GM19468 (cell line): ENCODE data around the gene SUN3.
"Not testable (repeated sequence)": the region's sequence is repeated elsewhere in the genome, so short reads cannot be mapped to it uniquely, and the experiment has no call there.

Experiments
- ATAC-seq: cut with Tn5 transposase; IDR thresholded peaks from one replicate; pipeline ENCODE4 v1.9.1; 2021; ENCODE audit warnings: mild to moderate bottlenecking, moderate library complexity, moderate number of reproducible peaks; ENCODE audit not compliant: unreplicated experiment; ENCODE audit errors: extremely low read depth

Gene SUN3

DNA sequence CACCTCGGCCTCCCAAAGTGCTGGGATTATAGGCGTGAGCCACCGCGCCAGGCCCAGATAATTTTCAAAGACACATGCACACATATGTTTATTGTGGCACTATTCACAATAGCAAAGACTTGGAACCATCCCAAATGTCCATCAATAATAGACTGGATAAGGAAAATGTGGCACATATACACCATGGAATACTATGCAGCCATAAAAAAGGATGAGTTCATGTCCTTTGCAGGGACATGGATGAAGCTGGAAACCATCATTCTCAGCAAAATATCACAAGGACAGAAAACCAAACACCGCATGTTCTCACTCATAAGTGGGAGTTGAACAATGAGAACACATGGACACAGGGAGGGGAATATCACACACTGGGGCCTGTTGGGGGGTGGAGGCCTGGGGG is 48.3 kb downstream of the SUN3 start:
- not testable (repeated sequence) for ATAC-seq

DNA sequence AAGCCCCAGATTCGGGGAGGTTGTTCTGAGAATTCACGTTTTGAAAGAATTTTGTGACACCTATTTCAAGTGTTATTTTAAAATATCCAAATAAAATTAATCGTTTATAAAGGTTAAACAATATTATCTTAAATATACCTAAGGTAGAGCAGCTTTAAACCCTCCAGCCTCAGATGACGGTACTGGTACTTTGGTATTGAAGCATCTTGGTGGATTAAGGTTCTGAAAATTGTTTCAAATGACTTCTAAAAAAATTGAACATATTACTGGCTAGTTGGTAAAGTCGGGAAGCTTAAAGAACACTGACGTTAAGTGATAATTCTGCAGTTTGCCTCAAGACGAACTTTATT is 49.1 kb downstream of the SUN3 start:
- no peak for ATAC-seq

- peak; percentile 99 for ATAC-seq
These were observed 49.6 kb downstream of the SUN3 start, which contains the start of gene HUS1 for GRCh38 chr7:47979145-47979831. HUS1 (minus strand) TSS chr7:47979615; CDS start chr7:47979519, 96 bp downstream.

- ATAC-seq = no peak
These were observed 50.1 kb downstream of the SUN3 start for GRCh38 chr7:47978790-47979144.

DNA sequence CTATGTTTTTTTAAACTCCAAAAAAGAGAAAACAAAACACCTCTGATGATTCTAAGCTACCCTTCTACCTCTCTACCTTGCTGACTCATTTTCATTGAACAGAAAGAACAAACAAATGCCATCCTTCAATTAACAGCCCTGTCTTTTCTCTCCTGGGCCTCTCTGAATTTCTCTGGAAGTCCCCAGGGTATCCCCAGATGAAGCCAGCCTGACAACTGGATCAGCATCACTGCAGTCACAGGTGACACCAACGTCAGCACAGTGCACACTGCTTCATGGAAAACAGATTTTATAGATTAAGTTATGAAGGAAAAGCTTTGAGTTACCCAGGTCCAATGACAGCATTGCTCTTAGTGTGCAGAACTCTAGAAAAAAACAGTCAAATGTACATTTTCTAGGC is 55.2 kb downstream of the SUN3 start:
- ATAC-seq = no peak

- ATAC-seq = no peak
These were observed 58.1 kb downstream of the SUN3 start for GRCh38 chr7:47970761-47971160.

DNA sequence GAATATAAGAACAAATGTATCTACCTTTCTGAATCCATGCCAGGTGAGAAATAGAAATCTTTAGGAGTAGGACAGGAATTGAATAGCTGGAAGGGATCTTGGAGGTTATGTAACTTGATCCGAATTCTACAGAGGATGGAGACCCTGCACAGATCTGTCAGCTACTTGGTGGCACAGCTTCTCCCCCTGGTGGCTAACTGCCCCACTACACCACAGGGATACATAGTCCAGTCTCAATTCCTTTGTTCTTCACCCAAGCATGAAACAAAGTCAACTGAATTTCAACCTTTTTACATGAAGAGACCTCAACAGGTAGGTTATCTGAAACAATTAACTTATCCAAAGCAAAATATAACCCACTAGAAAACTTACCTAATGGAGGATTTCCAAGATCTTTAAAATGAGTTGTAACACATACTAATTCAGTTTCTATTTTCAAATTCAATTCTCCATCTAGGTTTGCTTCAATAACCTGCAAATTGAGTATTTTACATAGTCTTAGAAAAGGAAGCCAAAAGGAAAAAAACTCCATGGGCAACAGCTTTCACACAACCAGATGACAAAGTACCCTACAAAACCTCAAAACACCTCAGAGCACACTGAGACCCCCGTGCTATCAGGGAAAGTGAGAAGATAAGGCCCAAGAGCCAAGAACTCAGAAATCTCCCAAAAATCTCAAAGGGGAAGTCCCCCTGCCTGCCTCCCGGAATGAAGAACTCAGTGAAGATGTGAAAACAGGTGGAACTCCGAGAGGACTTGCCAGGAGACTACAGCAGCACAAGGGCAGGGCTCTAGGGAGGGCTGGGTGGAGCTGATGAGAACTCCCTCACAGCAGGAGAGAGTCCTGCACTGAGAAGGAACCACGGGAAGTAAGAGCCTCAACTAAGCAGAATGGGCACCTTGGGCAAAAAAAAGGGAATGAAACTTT is 59.8 kb downstream of the SUN3 start:
- peak; percentile 81 for ATAC-seq

DNA sequence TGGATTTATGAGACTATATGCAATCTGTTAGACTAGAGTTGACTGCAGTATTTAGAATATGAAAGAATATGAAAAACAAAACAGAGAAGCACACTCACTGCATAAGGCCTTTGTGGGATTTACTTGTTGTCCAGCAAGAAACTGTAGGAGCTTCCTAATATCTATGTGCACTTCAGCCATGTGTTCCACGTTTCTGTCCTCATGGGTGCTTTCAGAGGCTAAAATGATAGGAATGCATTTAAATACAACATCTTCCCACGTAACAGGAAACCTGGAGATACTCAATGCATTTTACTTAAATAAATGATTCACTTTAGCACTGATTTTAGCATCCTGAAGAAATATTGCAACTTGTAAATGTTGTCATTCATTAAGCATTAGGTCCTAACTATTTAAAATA is 61.2 kb downstream of the SUN3 start:
- ATAC-seq = no peak

GRCh38 chr7:47967123-47967522 is 61.8 kb downstream of the SUN3 start:
- ATAC-seq = no peak

DNA sequence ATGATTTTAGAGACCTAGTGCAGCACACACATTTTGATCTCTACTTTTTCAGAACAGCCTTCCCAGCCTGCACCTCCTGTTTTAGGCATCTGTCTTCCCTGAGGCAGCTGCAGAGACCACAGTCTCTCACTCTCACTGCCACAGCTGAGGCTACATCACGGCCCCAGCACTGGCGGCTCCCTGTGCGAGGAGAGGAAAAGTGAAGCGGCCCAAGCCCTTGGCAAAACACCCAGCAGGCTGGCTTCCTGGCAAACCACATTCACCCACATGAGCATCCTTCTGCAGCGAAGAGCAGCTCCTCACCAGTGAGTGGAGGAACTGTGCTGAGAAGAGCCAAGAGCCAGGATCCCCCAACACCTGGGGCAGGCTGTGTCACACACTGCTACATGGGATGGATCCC is 63.5 kb downstream of the SUN3 start:
- no peak for ATAC-seq

GRCh38 chr7:47962262-47962661 is 66.6 kb downstream of the SUN3 start:
- ATAC-seq = no peak

DNA sequence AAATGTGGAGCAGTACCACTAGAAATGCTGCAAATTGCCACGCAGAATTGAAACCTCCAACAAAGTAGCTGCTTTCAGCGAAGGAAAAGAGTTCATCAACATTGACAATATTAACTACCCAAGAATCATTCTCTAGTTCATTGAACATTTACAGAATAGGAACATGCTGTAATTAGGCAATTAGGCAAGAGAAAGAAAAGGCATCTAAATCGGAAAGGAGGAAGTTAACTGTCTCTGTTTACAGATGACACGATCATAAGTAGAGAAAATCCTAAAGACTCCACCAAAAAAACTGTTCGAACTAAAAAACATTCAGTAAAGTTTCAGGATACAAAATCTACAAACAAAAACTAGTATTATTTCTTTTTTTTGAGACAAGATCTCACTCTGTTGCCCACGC is 71.8 kb downstream of the SUN3 start:
- ATAC-seq = no peak

DNA sequence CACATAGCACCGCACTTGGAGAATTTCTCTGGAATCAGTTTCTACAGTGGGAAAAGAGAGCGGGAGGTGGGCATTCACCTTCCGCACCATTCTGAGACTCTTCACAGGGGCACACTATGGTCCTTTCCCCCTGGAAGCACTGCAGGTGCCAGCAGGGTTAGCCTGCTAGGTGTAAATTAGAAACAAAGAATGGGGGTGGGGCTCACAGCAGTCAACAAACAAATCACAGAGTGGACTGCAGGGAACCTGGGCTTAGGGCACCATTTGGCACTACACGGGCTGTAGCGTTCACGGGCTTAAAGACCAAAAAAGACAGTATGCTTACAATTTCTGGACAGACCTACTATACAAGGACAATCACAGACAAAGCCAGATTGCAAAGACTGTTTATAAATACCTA is 72.7 kb downstream of the SUN3 start:
- ATAC-seq = no peak

- ATAC-seq = no peak
These were observed 74.5 kb downstream of the SUN3 start for GRCh38 chr7:47954231-47954911.

GRCh38 chr7:47953822-47954221 is 75.1 kb downstream of the SUN3 start:
- ATAC-seq = no peak

- no peak for ATAC-seq
These were observed 76.7 kb downstream of the SUN3 start for GRCh38 chr7:47952224-47952623.

DNA sequence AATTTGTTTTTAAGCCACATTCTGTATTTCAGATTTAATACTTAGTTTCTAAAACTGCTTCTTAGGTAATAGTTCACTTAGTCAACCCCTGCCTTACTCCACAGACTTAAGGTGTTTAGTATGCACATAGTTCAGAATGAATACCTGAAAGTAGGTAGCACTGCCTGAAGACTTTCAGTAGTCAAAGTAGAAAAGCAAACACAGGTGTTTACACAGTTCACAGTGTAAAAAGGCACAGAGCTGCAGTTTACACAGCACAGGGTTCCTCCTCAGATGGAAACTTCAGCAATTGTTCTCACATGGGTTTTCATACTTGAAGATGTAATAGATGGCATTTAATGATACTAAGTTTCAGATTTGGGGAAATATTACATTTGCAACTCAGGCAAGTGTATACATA is 77.5 kb downstream of the SUN3 start:
- ATAC-seq = no peak

DNA sequence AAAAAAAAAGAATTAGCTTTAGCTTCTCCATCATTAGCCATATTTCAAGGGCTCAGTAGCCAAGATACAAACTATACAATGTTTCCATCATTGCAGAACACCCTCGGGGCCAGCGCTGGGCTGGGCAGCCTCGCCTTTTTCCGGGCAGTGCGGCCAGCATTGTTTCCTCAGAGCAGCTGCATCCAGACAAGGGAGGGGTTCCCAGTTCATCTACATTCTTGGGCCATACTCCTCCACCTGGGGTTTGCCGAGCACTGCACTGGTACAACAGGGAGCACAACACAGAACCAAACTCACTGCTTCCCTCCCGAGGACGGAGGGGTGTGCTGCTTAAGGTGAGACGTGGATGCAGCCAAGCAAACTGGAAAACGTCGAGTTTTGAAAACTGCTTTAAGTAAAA is 78.2 kb downstream of the SUN3 start:
- no peak for ATAC-seq

DNA sequence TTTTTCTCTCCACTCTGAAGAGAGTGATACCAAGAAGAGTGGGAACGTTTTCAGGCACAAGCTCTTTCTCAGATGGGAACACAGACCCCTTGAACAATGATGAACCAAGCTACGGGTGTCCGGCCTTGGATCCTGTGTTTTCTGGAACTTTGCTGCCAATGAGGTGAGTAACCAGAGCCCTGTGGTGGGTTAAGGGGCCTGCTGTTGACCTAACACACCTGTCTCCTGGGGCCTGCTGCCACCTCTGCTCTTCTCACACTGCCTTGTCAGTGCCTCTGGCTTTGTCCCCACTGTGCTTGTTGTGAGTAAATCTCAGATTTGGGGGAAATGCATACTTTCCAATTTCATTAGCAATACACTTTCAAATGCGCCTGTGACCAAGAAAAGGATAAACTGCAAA is 79.2 kb downstream of the SUN3 start:
- ATAC-seq = no peak

GRCh38 chr7:47948141-47948790 is 80.6 kb downstream of the SUN3 start, which contains the start of gene PKD1L1:
PKD1L1 (minus strand) TSS chr7:47948466; CDS start chr7:47948440, 26 bp downstream.
- no peak for ATAC-seq
